ENCODE data around the gene HHATL. TPM values are rescaled to one million over a fixed set of nuclear protein-coding genes. Genes with fewer than 3 reads are reported as not detected.

HHATL gene
- total RNA-seq, 2 experiments from 2014 or later, result not detected

- ChIA-PET CTCF (no interaction called here), POLR2A (interaction anchor here (0.7 kb wide), 1 partner anchor 459 kb away, joined by 4 read pairs; no protein-coding TSS in a partner anchor)
- DNase-seq (no peak), ATAC-seq (no peak)
- no peaks in the 10 kb centered on the region for H3K27me3 Mint-ChIP-seq
- no peak overlapping the region for H3K27ac Mint-ChIP-seq
- no peaks in the 10 kb centered on the region for H3K36me3 Mint-ChIP-seq (ENCODE audit: low read depth)
- intact Hi-C loops (cut with DNase I, micrococcal nuclease), result no loop called here
- no peak overlapping the region for H3K4me3 Mint-ChIP-seq
- no peaks in the 10 kb centered on the region for H3K9me3 Mint-ChIP-seq (ENCODE audit: low read depth)
- no peaks in the 10 kb centered on the region for H3K4me1 Mint-ChIP-seq
These were observed 38.8 kb downstream of the HHATL start for GRCh38 chr3:42663581-42664437.

- CTCF ChIA-PET, result interaction anchor here (1.2 kb wide), 1 partner anchor 51 kb away, joined by 3 read pairs; no protein-coding TSS in a partner anchor
These were observed 39.6 kb downstream of the HHATL start for GRCh38 chr3:42662813-42663535.

GRCh38 chr3:42662037-42662812 is 40.4 kb downstream of the HHATL start:
- Mint-ChIP-seq H3K4me3 (no peak overlapping the region), H3K4me1 (no peaks in the 10 kb centered on the region), H3K36me3 (ENCODE audit: low read depth) (no peaks in the 10 kb centered on the region), H3K27ac (no peak overlapping the region), H3K27me3 (no peaks in the 10 kb centered on the region), H3K9me3 (ENCODE audit: low read depth) (no peaks in the 10 kb centered on the region)
- intact Hi-C loops (cut with DNase I, micrococcal nuclease), result no loop called here
- CTCF ChIA-PET, result interaction anchor here (0.9 to 1.2 kb wide), 2 partner anchors 13 to 50 kb away, joined by 3 to 4 read pairs; no protein-coding TSS in a partner anchor
- DNase-seq (no peak), ATAC-seq (no peak)
- POLR2A ChIA-PET, result interaction anchor here (0.6 kb wide), 1 partner anchor 17 kb away, joined by 3 read pairs; no protein-coding TSS in a partner anchor

More at GRCh38 chr3:42662813-42663535, 39.6 kb downstream of the HHATL start:
- H3K36me3 Mint-ChIP-seq (ENCODE audit: low read depth), result no peaks in the 10 kb centered on the region
- no peak for ATAC-seq
- no peaks in the 10 kb centered on the region for H3K27me3 Mint-ChIP-seq
- H3K4me1 Mint-ChIP-seq, result no peaks in the 10 kb centered on the region
- no peaks in the 10 kb centered on the region for H3K9me3 Mint-ChIP-seq (ENCODE audit: low read depth)
- DNase-seq, result no peak
- intact Hi-C loops (cut with DNase I, micrococcal nuclease), result no loop called here
- POLR2A ChIA-PET, result interaction anchor here (0.6 kb wide), 1 partner anchor 16 kb away, joined by 3 read pairs; no protein-coding TSS in a partner anchor
- H3K4me3 Mint-ChIP-seq, result no peak overlapping the region
- H3K27ac Mint-ChIP-seq, result no peak overlapping the region

- Mint-ChIP-seq H3K27ac (no peak overlapping the region), H3K4me3 (no peak overlapping the region), H3K27me3 (no peaks in the 10 kb centered on the region), H3K36me3 (ENCODE audit: low read depth) (no peaks in the 10 kb centered on the region), H3K4me1 (no peaks in the 10 kb centered on the region), H3K9me3 (ENCODE audit: low read depth) (no peaks in the 10 kb centered on the region)
- no peak for ATAC-seq
- ChIA-PET POLR2A (no interaction called here), CTCF (interaction anchor here (0.9 to 1.2 kb wide), 4 partner anchors 10 to 118 kb away, joined by 3 to 4 read pairs (median 4); no protein-coding TSS in a partner anchor)
- DNase-seq, result no peak
- intact Hi-C loops (cut with DNase I, micrococcal nuclease), result no loop called here
These were observed 41.0 kb downstream of the HHATL start for GRCh38 chr3:42661593-42662022.

GRCh38 chr3:42660898-42661297 is 41.7 kb downstream of the HHATL start:
- no peaks in the 10 kb centered on the region for H3K36me3 Mint-ChIP-seq (ENCODE audit: low read depth)
- ATAC-seq (peak; percentile 66), DNase-seq (peak; percentile 39)
- H3K4me1 Mint-ChIP-seq, result no peaks in the 10 kb centered on the region
- no peaks in the 10 kb centered on the region for H3K9me3 Mint-ChIP-seq (ENCODE audit: low read depth)
- POLR2A ChIA-PET, result no interaction called here
- no peak overlapping the region for H3K4me3 Mint-ChIP-seq
- no peak overlapping the region for H3K27ac Mint-ChIP-seq
- CTCF ChIA-PET, result interaction anchor here (0.7 to 1.1 kb wide), 4 partner anchors 9 to 119 kb away, joined by 3 to 4 read pairs (median 4); no protein-coding TSS in a partner anchor
- intact Hi-C loops (cut with DNase I, micrococcal nuclease), result no loop called here
- no peaks in the 10 kb centered on the region for H3K27me3 Mint-ChIP-seq

- POLR2A ChIA-PET, result no interaction called here
- Mint-ChIP-seq H3K27me3 (no peaks in the 10 kb centered on the region), H3K36me3 (ENCODE audit: low read depth) (no peaks in the 10 kb centered on the region), H3K4me3 (no peak overlapping the region), H3K4me1 (no peaks in the 10 kb centered on the region), H3K9me3 (ENCODE audit: low read depth) (no peaks in the 10 kb centered on the region), H3K27ac (no peak overlapping the region)
- CTCF ChIA-PET, result interaction anchor here (0.5 to 0.7 kb wide), 2 partner anchors 10 to 57 kb away, joined by 3 read pairs; no protein-coding TSS in a partner anchor
- ATAC-seq, result no peak
- intact Hi-C loops (cut with DNase I, micrococcal nuclease), result no loop called here
- no peak for DNase-seq
These were observed 42.4 kb downstream of the HHATL start for GRCh38 chr3:42660131-42660715.

GRCh38 chr3:42659451-42660130 is 43.0 kb downstream of the HHATL start:
- Mint-ChIP-seq H3K36me3 (ENCODE audit: low read depth) (no peaks in the 10 kb centered on the region), H3K27me3 (no peaks in the 10 kb centered on the region), H3K27ac (no peak overlapping the region), H3K4me3 (no peak overlapping the region), H3K4me1 (no peaks in the 10 kb centered on the region), H3K9me3 (ENCODE audit: low read depth) (no peaks in the 10 kb centered on the region)
- ATAC-seq (no peak), DNase-seq (no peak)
- POLR2A ChIA-PET, result no interaction called here
- intact Hi-C loops (cut with DNase I, micrococcal nuclease), result loop anchor here in 1 of 2 experiments (10.0 kb wide), 1 partner anchor 85 kb away; no protein-coding TSS in a partner anchor
- CTCF ChIA-PET, result no interaction called here

- intact Hi-C loops (cut with DNase I, micrococcal nuclease), result loop anchor here in 1 of 2 experiments (10.0 kb wide), 1 partner anchor 86 kb away; no protein-coding TSS in a partner anchor
- CTCF ChIA-PET, result no interaction called here
These were observed 43.7 kb downstream of the HHATL start for GRCh38 chr3:42658771-42659390.

GRCh38 chr3:42658091-42658770 is 44.4 kb downstream of the HHATL start:
- ChIA-PET CTCF (no interaction called here), POLR2A (no interaction called here)
- intact Hi-C loops (cut with DNase I, micrococcal nuclease), result loop anchor here in 1 of 2 experiments (10.0 kb wide), 1 partner anchor 87 kb away; no protein-coding TSS in a partner anchor
- no peak for ATAC-seq
- peaks cover 5% of the 10 kb centered on the region for H3K4me1 Mint-ChIP-seq
- H3K9me3 Mint-ChIP-seq (ENCODE audit: low read depth), result no peaks in the 10 kb centered on the region
- H3K27ac Mint-ChIP-seq, result no peak overlapping the region
- H3K4me3 Mint-ChIP-seq, result no peak overlapping the region
- peaks cover 2% of the 10 kb centered on the region for H3K27me3 Mint-ChIP-seq
- no peak for DNase-seq
- H3K36me3 Mint-ChIP-seq (ENCODE audit: low read depth), result no peaks in the 10 kb centered on the region

More at GRCh38 chr3:42658771-42659390, 43.7 kb downstream of the HHATL start:
- ATAC-seq, result no peak
- H3K27ac Mint-ChIP-seq, result no peak overlapping the region
- POLR2A ChIA-PET, result no interaction called here
- no peaks in the 10 kb centered on the region for H3K36me3 Mint-ChIP-seq (ENCODE audit: low read depth)
- H3K4me1 Mint-ChIP-seq, result peaks cover 1% of the 10 kb centered on the region
- H3K27me3 Mint-ChIP-seq, result no peaks in the 10 kb centered on the region
- no peak for DNase-seq
- H3K9me3 Mint-ChIP-seq (ENCODE audit: low read depth), result no peaks in the 10 kb centered on the region
- no peak overlapping the region for H3K4me3 Mint-ChIP-seq

Data from activated CD4-positive, alpha-beta T cell treated with anti-CD3 and anti-CD28 coated beads for 36 hours (primary cell).